ENCODE data around the gene RAB6A.
"Not testable (repeated sequence)": the region's sequence is repeated elsewhere in the genome, so short reads cannot be mapped to it uniquely, and the experiment has no call there.

Gene RAB6A

GRCh38 chr11:73760679-73761402, at the start of gene RAB6A:
Gene RAB6A, minus strand, starts transcription at chr11:73761074. Its CDS starts 439 bp downstream, at chr11:73760635.
- peak within 1 kb of the TSS; percentile 80 to 98 (median 96) for H3K27ac ChIP-seq
- H3K4me3 ChIP-seq = peak within 1 kb of the TSS; percentile 72 to 100 (median 89)

GRCh38 chr11:73810637-73811036, 49.8 kb upstream of the RAB6A start:
- Histone ChIP-seq H3K27ac (no peak overlapping the region), H3K4me3 (no peak overlapping the region)

GRCh38 chr11:73808052-73808451, 47.2 kb upstream of the RAB6A start:
- no peak overlapping the region for H3K4me3 ChIP-seq
- no peak overlapping the region for H3K27ac ChIP-seq

GRCh38 chr11:73804712-73805111, 43.8 kb upstream of the RAB6A start:
- no peak overlapping the region for H3K4me3 ChIP-seq
- no peak overlapping the region for H3K27ac ChIP-seq

GRCh38 chr11:73801136-73801535, 40.3 kb upstream of the RAB6A start:
- no peak overlapping the region for H3K4me3 ChIP-seq

GRCh38 chr11:73800276-73800806, 39.5 kb upstream of the RAB6A start:
- Histone ChIP-seq H3K27ac (no peak overlapping the region), H3K4me3 (no peak overlapping the region)

More at GRCh38 chr11:73801136-73801535, 40.3 kb upstream of the RAB6A start:
- H3K27ac ChIP-seq = no peak overlapping the region

GRCh38 chr11:73797457-73797856, 36.6 kb upstream of the RAB6A start:
- H3K27ac ChIP-seq = no peak overlapping the region
- H3K4me3 ChIP-seq = no peak overlapping the region

- H3K27ac ChIP-seq = no peak overlapping the region
- H3K4me3 ChIP-seq = no peak overlapping the region
These were observed 35.2 kb upstream of the RAB6A start for GRCh38 chr11:73795925-73796632.

- Histone ChIP-seq H3K4me3 (no peak overlapping the region), H3K27ac (no peak overlapping the region)
These were observed 31.7 kb upstream of the RAB6A start for GRCh38 chr11:73792584-73792983.

- H3K4me3 ChIP-seq = no peak overlapping the region
- H3K27ac ChIP-seq = peak overlapping the region in 12 of 21 experiments; percentile 4 to 98 (median 83)
These were observed 28.4 kb upstream of the RAB6A start for GRCh38 chr11:73789279-73789670.

GRCh38 chr11:73787643-73788558, 27.0 kb upstream of the RAB6A start, which contains the start of gene MRPL48:
Gene MRPL48, plus strand, starts transcription at chr11:73787874. Its CDS starts 98 bp downstream, at chr11:73787972.
- H3K27ac ChIP-seq = peak within 1 kb of the TSS; percentile 50 to 99 (median 91)
- H3K4me3 ChIP-seq = peak within 1 kb of the TSS; percentile 39 to 79 (median 68)

GRCh38 chr11:73787051-73787642, 26.3 kb upstream of the RAB6A start:
- peak overlapping the region; percentile 39 to 79 (median 68) for H3K4me3 ChIP-seq
- peak overlapping the region; percentile 50 to 99 (median 91) for H3K27ac ChIP-seq

- H3K27ac ChIP-seq = not testable (repeated sequence)
These were observed 24.6 kb upstream of the RAB6A start for GRCh38 chr11:73785467-73785866.

GRCh38 chr11:73784734-73785133, 23.9 kb upstream of the RAB6A start:
- no peak overlapping the region for H3K27ac ChIP-seq
- H3K4me3 ChIP-seq = no peak overlapping the region

More at GRCh38 chr11:73785467-73785866, 24.6 kb upstream of the RAB6A start:
- not testable (repeated sequence) for H3K4me3 ChIP-seq

- Histone ChIP-seq H3K27ac (no peak overlapping the region), H3K4me3 (no peak overlapping the region)
These were observed 23.3 kb upstream of the RAB6A start for GRCh38 chr11:73784080-73784634.

- H3K27ac ChIP-seq = no peak overlapping the region
- no peak overlapping the region for H3K4me3 ChIP-seq
These were observed 22.7 kb upstream of the RAB6A start for GRCh38 chr11:73783483-73784020.

GRCh38 chr11:73781303-73781702, 20.4 kb upstream of the RAB6A start:
- no peak overlapping the region for H3K27ac ChIP-seq
- no peak overlapping the region for H3K4me3 ChIP-seq

GRCh38 chr11:73779084-73779902, 18.4 kb upstream of the RAB6A start:
- Histone ChIP-seq H3K4me3 (peak overlapping the region; percentile 24 to 47 (median 36)), H3K27ac (peak overlapping the region; percentile 28 to 97 (median 91))

Measured in skin epidermis (tissue), 12 donors.